ENCODE measurements around the gene OR10V1. TPM values are rescaled to one million over a fixed set of nuclear protein-coding genes. Genes with fewer than 3 reads are reported as not detected.

The OR10V1 gene
- total and polyA plus RNA-seq, 9 of the 15 experiments (the other 6 are each of a cell fraction or from before 2014, with no cell fraction given), result not detected

DNA sequence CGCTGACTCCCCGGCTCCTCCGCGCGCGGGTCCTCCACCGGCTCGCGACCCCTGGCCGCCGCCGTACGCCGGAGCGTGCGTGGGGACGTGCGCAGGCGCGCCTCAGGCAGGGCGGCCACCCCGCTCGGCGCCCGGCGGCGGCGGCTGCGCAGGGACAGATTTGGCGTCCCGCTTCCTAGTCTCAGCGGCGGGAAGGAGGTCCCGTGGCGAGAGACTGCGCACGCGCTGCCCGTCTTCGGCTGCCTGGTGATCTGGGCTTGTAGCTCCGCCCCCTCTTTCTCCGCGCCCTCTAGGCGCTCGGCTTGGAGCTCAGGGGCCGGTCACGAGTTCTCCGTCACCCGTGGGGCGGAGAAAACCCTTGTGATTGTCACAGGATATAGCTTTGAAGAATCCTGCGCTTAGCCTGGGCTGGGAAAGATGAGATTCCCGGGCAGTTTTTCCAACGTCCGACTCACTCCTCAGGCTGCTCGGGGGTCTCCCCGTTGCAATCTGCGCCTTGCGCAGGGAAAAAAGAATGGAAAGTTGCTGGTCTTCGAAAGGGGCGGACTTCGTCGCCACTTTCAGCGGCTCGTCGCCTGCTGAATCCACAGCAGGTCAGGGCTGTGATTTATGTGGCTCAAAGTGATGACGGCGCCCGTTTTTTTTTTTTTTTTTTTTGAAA, 44.6 kb downstream of the OR10V1 start, which contains the start of gene PATL1 (continued):
- TF ChIP-seq, protein P1, sequence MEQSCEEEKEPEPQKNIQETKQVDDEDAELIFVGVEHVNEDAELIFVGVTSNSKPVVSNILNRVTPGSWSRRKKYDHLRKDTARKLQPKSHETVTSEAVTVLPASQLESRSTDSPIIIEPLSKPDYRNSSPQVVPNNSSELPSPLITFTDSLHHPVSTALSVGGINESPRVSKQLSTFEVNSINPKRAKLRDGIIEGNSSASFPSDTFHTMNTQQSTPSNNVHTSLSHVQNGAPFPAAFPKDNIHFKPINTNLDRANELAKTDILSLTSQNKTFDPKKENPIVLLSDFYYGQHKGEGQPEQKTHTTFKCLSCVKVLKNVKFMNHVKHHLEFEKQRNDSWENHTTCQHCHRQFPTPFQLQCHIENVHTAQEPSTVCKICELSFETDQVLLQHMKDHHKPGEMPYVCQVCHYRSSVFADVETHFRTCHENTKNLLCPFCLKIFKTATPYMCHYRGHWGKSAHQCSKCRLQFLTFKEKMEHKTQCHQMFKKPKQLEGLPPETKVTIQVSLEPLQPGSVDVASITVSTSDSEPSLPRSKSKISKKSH (CRISPR knock-in tag; IDR thresholded peaks at IDR 0.05), result no peak
- TF ChIP-seq JUND (IDR thresholded peaks at IDR 0.05; ENCODE audit: borderline replicate concordance, low read depth, low read length) (no peak; the same call in 1 of the 2 replicates), JUND (tag; IDR thresholded peaks at IDR 0.05; ENCODE audit: borderline replicate concordance, low read depth, low read length) (peak; percentile 40; the same call in 1 of the 3 replicates), RNF2 (IDR thresholded peaks at IDR 0.05) (no peak), TBL1XR1 (IDR thresholded peaks at IDR 0.05; ENCODE audit: low read length in 2 of 2) (peak in 1 of 2 experiments; percentile 57; a peak in 1 of 4 replicates), NR2C2 (CRISPR knock-in tag; IDR thresholded peaks at IDR 0.05) (no peak), NR2C2 (tag; IDR thresholded peaks at IDR 0.05) (peak; percentile 83), ZBTB49 (CRISPR knock-in tag; IDR thresholded peaks at IDR 0.05; ENCODE audit: borderline replicate concordance) (no peak), ETV6 (IDR thresholded peaks at IDR 0.05; ENCODE audit: borderline replicate concordance in 1 of 2, low read depth in 2 of 2, low read length in 1 of 2) (no peak), ETV6 (CRISPR knock-in tag; IDR thresholded peaks at IDR 0.05; ENCODE audit: borderline replicate concordance) (no peak), DNMT1 (IDR thresholded peaks at IDR 0.05) (no peak), CCAR2 (IDR thresholded peaks at IDR 0.05; ENCODE audit: low read depth, low read length) (no peak), BCOR (IDR thresholded peaks at IDR 0.05) (peak; percentile 66; the same call in 1 of the 2 replicates), POLR2AphosphoS5 (IDR thresholded peaks at IDR 0.05; ENCODE audit: control insufficient read depth, insufficient read depth, low read depth, low read length) (peak; percentile 43), NR3C1 (CRISPR knock-in tag; IDR thresholded peaks at IDR 0.05) (no peak), RBM22 (IDR thresholded peaks at IDR 0.05; ENCODE audit: low read depth, low read length, poor library complexity, severe bottlenecking) (no peak), HNRNPLL (IDR thresholded peaks at IDR 0.05; ENCODE audit: low read depth, low read length, poor library complexity, severe bottlenecking) (peak; percentile 73), ATF3 (IDR thresholded peaks at IDR 0.05) (peak; percentile 44; the same call in 1 of the 2 replicates), ATF3 (CRISPR knock-in tag; conservative IDR thresholded peaks at IDR 0.05) (peak; percentile 85), JUNB (CRISPR knock-in tag; conservative IDR thresholded peaks at IDR 0.05) (no peak)
- TF ChIP-seq, protein P2, sequence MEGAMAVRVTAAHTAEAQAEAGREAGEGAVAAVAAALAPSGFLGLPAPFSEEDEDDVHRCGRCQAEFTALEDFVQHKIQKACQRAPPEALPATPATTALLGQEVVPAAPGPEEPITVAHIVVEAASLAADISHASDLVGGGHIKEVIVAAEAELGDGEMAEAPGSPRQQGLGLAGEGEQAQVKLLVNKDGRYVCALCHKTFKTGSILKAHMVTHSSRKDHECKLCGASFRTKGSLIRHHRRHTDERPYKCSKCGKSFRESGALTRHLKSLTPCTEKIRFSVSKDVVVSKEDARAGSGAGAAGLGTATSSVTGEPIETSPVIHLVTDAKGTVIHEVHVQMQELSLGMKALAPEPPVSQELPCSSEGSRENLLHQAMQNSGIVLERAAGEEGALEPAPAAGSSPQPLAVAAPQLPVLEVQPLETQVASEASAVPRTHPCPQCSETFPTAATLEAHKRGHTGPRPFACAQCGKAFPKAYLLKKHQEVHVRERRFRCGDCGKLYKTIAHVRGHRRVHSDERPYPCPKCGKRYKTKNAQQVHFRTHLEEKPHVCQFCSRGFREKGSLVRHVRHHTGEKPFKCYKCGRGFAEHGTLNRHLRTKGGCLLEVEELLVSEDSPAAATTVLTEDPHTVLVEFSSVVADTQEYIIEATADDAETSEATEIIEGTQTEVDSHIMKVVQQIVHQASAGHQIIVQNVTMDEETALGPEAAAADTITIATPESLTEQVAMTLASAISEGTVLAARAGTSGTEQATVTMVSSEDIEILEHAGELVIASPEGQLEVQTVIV (CRISPR knock-in tag; IDR thresholded peaks at IDR 0.05; ENCODE audit: borderline replicate concordance), result no peak
